ENCODE results near the gene DEFB124.
"Not testable (repeated sequence)": the region's sequence is repeated elsewhere in the genome, so short reads cannot be mapped to it uniquely, and the experiment has no call there.

DEFB124 gene

DNA sequence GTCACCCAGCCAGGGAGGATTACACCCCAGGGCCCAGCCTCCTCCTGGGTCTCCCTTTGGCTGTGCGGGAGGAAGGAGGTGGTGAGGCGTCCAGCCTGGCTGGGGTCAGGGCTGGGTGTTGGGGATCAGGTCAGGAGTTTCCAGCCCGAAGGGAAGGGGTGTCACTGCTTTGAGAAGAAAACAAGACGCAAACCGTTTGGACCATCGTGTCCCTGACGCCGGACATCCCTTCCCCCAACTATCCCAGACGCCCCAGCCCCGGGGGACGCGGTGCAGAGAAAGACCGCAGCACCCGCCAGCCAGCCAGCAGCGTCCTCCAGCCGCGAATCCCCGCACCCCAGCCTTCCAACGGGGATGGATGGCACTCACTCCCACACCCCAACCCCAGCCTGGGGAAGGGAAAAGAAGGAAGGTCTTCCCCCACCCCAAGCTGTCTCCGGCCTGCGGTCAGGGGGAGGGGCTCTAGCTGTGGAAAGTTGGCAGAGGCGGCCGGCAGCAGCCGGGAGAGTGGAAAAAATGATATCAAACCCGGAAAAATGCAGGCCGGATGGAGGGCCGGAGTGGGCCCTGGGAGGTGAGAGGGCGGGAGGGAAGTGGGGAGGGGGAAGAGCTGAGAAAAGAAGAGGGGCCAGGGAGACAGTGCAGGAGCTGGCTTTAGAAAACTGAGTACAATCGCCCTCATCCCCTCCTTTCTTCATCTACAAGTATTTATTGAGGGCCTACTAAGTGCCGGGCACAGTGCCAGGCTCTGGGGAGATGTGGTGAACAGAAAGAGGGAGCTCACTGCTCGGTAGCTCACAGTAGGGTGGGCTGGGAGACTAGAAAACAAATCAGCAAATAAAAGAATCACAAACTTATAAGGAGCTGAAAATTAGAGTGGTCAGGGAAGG, 10.8 kb upstream of the DEFB124 start:
- Histone ChIP-seq H3K9ac (ENCODE audit: low read depth, low read length) (no peak overlapping the region), H3K4me1 (ENCODE audit: control insufficient read depth, insufficient read depth, low read length) (no peaks in the 10 kb centered on the region), H3K27me3 (ENCODE audit: control insufficient read depth, insufficient read depth, low read length) (no peaks in the 10 kb centered on the region), H3K36me3 (ENCODE audit: control insufficient read depth, insufficient read depth, low read length) (no peaks in the 10 kb centered on the region), H3K27ac (ENCODE audit: low read depth, low read length) (no peak overlapping the region), H3K9me3 (ENCODE audit: control insufficient read depth, insufficient read depth, low read length) (peaks cover 89% of the 10 kb centered on the region), H3K4me3 (ENCODE audit: low read depth, low read length) (no peak overlapping the region)

DNA sequence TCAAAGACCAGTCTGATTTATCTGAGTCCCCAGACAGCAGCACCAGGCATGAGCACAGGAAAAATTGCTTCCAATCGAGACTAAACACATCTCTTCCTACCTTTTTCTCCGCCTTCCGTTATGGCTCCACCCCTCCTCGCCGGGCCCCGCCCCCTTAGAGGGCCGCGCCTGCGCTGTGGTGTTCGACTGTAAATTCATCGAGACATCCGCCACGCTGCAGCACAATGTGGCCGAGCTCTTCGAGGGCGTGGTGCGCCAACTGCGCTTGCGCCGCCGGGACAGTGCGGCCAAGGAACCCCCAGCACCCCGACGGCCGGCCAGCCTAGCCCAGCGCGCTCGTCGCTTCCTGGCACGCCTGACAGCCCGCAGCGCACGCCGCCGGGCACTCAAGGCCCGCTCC, 9.1 kb upstream of the DEFB124 start:
- no peak overlapping the region for H3K9ac ChIP-seq (ENCODE audit: low read depth, low read length)
- peaks cover 87% of the 10 kb centered on the region for H3K9me3 ChIP-seq (ENCODE audit: control insufficient read depth, insufficient read depth, low read length)
- no peaks in the 10 kb centered on the region for H3K4me1 ChIP-seq (ENCODE audit: control insufficient read depth, insufficient read depth, low read length)

DNA sequence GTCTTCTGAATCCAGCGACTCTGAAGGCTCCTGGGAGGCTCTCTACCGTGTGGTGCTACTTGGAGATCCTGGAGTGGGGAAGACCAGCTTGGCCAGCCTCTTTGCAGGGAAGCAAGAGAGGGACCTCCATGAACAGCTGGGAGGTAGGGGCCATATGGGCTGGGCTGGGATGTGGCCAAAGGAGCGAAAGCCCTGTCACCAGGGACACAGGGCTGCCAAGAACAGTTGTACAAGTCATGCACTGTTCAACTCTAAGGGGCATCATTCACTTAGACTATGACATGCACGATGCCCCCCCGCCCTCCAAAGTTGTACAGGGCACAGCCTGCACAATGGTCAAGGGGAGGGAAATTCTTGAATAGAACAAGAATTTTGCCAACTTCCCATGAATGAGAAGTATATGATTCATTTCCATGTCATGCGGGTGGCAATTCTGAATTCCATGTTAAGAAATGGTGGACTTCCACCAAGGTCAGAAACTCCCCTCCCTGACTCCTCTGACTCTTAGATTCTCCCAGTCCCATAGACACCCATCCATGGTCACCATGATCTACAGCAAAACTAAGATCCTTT, 1.8 kb upstream of the DEFB124 start:
- Histone ChIP-seq H3K4me1 (ENCODE audit: control insufficient read depth, insufficient read depth, low read length) (no peaks in the 10 kb centered on the region), H3K9me3 (ENCODE audit: control insufficient read depth, insufficient read depth, low read length) (peaks cover 80% of the 10 kb centered on the region), H3K27me3 (ENCODE audit: control insufficient read depth, insufficient read depth, low read length) (no peaks in the 10 kb centered on the region), H3K27ac (ENCODE audit: low read depth, low read length) (no peak overlapping the region), H3K4me3 (ENCODE audit: low read depth, low read length) (no peak overlapping the region), H3K36me3 (ENCODE audit: control insufficient read depth, insufficient read depth, low read length) (no peaks in the 10 kb centered on the region), H3K9ac (ENCODE audit: low read depth, low read length) (no peak overlapping the region)

More for the DNA sequence above, 9.1 kb upstream of the DEFB124 start:
- Histone ChIP-seq H3K4me3 (ENCODE audit: low read depth, low read length) (no peak overlapping the region), H3K27me3 (ENCODE audit: control insufficient read depth, insufficient read depth, low read length) (no peaks in the 10 kb centered on the region), H3K27ac (ENCODE audit: low read depth, low read length) (no peak overlapping the region), H3K36me3 (ENCODE audit: control insufficient read depth, insufficient read depth, low read length) (no peaks in the 10 kb centered on the region)

DNA sequence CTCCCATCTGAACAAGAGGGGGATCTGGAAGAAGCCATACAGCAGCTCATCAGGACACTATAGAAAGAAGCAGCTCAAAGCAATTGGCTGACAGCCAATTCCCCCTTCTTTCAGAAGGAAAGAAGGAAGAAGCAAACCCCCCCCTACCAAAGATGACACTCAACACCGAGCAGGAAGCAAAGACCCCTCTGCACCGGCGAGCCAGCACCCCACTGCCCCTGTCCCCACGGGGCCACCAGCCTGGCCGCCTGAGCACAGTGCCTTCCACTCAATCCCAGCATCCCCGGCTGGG, 1.3 kb upstream of the DEFB124 start:
- H3K27ac ChIP-seq (ENCODE audit: low read depth, low read length), result no peak overlapping the region
- H3K4me1 ChIP-seq (ENCODE audit: control insufficient read depth, insufficient read depth, low read length), result no peaks in the 10 kb centered on the region
- peaks cover 75% of the 10 kb centered on the region for H3K9me3 ChIP-seq (ENCODE audit: control insufficient read depth, insufficient read depth, low read length)
- no peaks in the 10 kb centered on the region for H3K36me3 ChIP-seq (ENCODE audit: control insufficient read depth, insufficient read depth, low read length)
- no peak overlapping the region for H3K4me3 ChIP-seq (ENCODE audit: low read depth, low read length)
- H3K9ac ChIP-seq (ENCODE audit: low read depth, low read length), result no peak overlapping the region
- no peaks in the 10 kb centered on the region for H3K27me3 ChIP-seq (ENCODE audit: control insufficient read depth, insufficient read depth, low read length)

DNA sequence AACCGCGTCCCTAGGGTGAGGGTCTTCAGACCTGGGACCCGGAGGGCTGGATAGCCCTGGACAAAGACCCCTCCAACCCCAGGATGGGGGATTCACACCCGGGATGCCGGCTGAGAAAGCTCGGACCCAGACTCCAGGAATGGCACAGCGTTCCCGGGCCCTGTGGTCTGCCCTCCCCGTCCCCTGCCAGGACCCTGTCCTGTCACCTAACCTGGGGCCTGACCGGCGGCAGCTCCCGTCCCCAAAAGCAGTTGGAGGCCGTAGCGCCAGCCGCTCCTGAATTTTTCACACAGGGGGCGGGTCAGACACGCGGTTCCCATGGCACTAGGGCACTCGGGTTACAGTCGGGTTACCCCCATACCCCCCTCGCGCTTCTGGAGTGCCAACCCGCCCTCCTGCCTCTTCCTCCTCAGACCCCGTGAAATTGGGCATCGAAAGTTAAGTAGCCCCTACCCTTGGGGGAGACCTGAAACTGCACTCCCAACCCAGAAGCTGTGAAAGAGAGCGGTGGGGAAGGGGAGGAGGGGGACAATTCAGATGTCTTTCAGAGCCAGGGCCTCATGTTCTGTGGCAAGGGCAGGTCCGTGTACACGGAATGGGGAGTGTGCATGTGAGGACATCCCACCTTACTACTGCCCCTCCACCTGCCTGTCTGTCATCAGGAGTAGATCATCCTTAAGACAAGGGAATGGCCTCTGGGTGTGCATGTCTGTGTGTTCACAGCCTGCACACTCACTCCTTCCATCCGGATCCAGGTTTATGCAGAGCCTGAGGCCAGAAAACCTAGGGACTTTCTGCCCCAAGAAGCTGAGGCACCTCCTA, 756 bp upstream of the DEFB124 start:
- H3K27me3 ChIP-seq (ENCODE audit: control insufficient read depth, insufficient read depth, low read length), result no peaks in the 10 kb centered on the region
- H3K4me3 ChIP-seq (ENCODE audit: low read depth, low read length), result no peak overlapping the region
- peaks cover 70% of the 10 kb centered on the region for H3K9me3 ChIP-seq (ENCODE audit: control insufficient read depth, insufficient read depth, low read length)
- no peaks in the 10 kb centered on the region for H3K4me1 ChIP-seq (ENCODE audit: control insufficient read depth, insufficient read depth, low read length)
- H3K27ac ChIP-seq (ENCODE audit: low read depth, low read length), result no peak overlapping the region
- H3K36me3 ChIP-seq (ENCODE audit: control insufficient read depth, insufficient read depth, low read length), result no peaks in the 10 kb centered on the region
- H3K9ac ChIP-seq (ENCODE audit: low read depth, low read length), result no peak overlapping the region

DNA sequence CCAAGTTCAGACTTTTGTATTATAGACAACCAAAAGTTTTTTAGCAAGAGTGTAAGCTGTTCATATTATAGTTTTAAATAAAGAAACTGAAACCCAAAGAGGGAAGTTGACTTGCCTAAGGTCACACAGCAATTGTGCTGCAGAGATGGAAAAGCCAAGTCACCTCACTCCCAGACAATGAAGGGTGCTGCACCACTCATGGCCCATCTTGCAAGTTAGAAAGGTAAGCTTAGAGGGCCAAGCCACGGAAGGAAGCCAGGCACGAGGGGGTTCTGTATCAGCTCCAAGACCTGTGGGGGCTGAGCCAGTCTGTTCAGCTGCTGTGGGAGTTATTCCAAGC, 860 bp downstream of the DEFB124 start:
- Histone ChIP-seq H3K27me3 (ENCODE audit: control insufficient read depth, insufficient read depth, low read length) (no peaks in the 10 kb centered on the region), H3K9ac (ENCODE audit: low read depth, low read length) (no peak overlapping the region), H3K36me3 (ENCODE audit: control insufficient read depth, insufficient read depth, low read length) (no peaks in the 10 kb centered on the region), H3K27ac (ENCODE audit: low read depth, low read length) (no peak overlapping the region), H3K4me3 (ENCODE audit: low read depth, low read length) (no peak overlapping the region), H3K4me1 (ENCODE audit: control insufficient read depth, insufficient read depth, low read length) (no peaks in the 10 kb centered on the region), H3K9me3 (ENCODE audit: control insufficient read depth, insufficient read depth, low read length) (peaks cover 59% of the 10 kb centered on the region)

DNA sequence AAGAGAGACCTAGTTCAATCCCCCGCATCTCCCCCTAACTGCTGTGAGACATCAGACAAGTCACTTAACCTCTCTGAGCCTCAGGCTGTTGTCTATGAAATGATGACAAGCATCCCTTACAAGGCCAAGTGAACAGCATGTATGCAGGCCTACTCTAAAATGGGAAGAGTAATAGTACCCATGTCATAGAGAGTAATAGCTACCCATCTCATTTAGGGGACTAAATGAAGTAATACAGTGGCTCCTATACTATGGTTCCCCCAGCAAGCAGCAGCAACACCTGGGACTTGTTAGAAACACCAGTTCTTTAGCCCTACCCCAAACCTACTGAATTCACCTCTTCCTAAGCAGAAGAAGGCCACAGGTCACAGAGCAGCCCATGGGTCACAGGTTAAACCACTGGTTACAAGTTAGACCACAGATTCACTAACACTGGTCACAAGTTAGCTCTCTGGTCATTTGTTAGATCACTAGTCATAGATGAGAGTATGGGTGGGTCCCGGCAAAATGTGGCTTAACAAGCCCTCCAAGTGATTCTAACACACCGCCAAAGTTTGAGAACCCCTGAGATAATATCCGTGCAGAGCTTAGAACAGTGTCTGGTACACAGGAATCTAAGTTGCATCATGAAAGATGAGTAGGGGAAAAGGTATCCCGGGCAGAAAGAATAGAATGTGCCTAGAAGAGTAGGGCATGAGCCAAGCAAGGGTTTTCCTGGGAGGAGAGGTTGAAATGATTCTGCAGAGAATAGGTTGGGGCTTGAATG, 1.4 kb downstream of the DEFB124 start:
- Histone ChIP-seq H3K9me3 (ENCODE audit: control insufficient read depth, insufficient read depth, low read length) (peaks cover 57% of the 10 kb centered on the region), H3K4me3 (ENCODE audit: low read depth, low read length) (no peak overlapping the region), H3K9ac (ENCODE audit: low read depth, low read length) (no peak overlapping the region), H3K36me3 (ENCODE audit: control insufficient read depth, insufficient read depth, low read length) (no peaks in the 10 kb centered on the region), H3K27ac (ENCODE audit: low read depth, low read length) (no peak overlapping the region), H3K27me3 (ENCODE audit: control insufficient read depth, insufficient read depth, low read length) (no peaks in the 10 kb centered on the region), H3K4me1 (ENCODE audit: control insufficient read depth, insufficient read depth, low read length) (no peaks in the 10 kb centered on the region)

DNA sequence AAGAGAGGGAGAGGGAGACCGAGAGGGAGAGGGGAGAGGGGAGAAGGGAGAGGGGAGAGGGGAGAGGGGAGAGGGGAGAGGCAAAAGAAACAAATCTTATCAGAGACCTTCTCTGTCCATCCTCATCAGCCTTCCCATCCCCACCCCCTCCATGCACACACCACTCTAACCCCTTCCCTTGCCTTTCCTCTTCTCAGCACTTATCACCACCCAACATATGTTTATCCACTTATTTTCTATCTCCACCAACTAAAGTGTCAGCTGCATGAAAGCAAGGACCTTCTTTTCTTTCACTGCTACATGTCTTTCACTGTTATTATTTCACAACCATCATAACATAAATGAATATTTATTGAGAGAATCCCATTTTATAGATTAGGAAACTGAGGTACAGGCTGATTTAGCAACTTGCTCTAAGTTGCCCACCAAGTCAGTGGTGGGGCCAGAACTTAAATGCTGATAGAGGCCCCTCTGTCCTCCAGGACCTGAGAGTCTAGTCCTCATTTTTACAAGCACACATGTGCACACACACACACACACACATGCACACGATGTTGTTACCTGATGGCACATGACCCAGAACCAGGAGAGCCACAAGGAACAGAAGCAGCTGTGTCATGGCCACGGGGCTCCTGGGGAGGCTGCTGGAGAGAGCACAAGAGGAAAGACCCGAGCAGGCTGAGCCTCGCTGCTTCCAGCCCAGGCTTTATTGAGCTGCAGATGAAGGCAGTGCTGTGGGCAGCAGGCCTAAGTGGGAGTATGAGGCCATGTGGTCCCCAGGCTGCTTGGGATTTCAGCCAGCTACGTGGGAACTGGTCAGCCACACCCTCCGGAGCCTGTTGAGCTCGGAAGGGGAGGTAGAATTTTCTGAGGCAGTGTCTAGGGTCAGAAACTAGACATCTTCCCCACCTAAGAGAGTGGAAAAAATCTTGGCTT, 2.3 kb downstream of the DEFB124 start:
- Histone ChIP-seq H3K9ac (ENCODE audit: low read depth, low read length) (no peak overlapping the region), H3K36me3 (ENCODE audit: control insufficient read depth, insufficient read depth, low read length) (no peaks in the 10 kb centered on the region), H3K4me3 (ENCODE audit: low read depth, low read length) (no peak overlapping the region), H3K9me3 (ENCODE audit: control insufficient read depth, insufficient read depth, low read length) (peaks cover 55% of the 10 kb centered on the region), H3K27me3 (ENCODE audit: control insufficient read depth, insufficient read depth, low read length) (no peaks in the 10 kb centered on the region), H3K27ac (ENCODE audit: low read depth, low read length) (no peak overlapping the region), H3K4me1 (ENCODE audit: control insufficient read depth, insufficient read depth, low read length) (no peaks in the 10 kb centered on the region)

DNA sequence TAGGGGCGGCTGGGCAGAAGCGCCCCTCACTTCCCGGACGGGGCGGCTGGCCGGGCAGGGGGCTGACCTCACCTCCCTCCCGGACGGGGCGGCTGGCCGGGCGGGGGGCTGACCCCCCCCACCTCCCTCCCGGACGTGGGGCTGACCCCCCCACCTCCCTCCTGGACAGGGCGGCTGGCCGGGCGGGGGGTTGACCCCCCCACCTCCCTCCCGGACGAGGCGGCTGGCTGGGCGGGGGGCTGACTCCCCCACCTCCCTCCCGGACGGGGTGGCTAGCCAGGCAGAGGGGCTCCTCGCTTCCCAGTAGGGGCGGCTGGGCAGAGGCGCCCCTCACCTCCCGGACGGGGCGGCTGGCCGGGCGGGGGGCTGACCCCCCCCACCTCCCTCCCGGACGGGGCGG, 4.0 kb downstream of the DEFB124 start:
- not testable (repeated sequence) for H3K4me3 ChIP-seq (ENCODE audit: low read depth, low read length); H3K27ac ChIP-seq (ENCODE audit: low read depth, low read length); H3K36me3 ChIP-seq (ENCODE audit: control insufficient read depth, insufficient read depth, low read length); H3K9ac ChIP-seq (ENCODE audit: low read depth, low read length); H3K4me1 ChIP-seq (ENCODE audit: control insufficient read depth, insufficient read depth, low read length); H3K27me3 ChIP-seq (ENCODE audit: control insufficient read depth, insufficient read depth, low read length)
- H3K9me3 ChIP-seq (ENCODE audit: control insufficient read depth, insufficient read depth, low read length), result peaks cover 51% of the 10 kb centered on the region

DNA sequence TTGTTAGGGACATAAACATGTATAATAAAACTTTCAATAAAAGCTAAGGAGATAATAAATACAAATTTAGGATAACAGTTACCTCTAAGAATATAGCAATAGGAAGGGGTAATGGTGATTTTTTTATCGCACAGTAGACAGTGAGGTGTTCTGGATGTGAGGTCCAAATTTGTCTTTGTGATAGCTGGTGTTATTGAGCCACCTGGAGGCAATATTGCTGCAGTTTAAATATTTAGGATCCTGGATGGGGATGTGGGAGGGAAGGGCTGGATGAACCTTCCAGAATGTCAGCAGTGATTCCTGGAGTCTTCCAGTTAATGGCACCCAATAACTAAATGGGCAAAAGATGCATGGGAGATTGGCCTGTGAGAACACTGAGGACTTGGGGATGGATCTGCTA, 20.6 kb downstream of the DEFB124 start:
- Histone ChIP-seq H3K27ac (ENCODE audit: low read depth, low read length) (no peak overlapping the region), H3K27me3 (ENCODE audit: control insufficient read depth, insufficient read depth, low read length) (no peaks in the 10 kb centered on the region), H3K4me3 (ENCODE audit: low read depth, low read length) (no peak overlapping the region), H3K9me3 (ENCODE audit: control insufficient read depth, insufficient read depth, low read length) (peaks cover 72% of the 10 kb centered on the region), H3K36me3 (ENCODE audit: control insufficient read depth, insufficient read depth, low read length) (no peaks in the 10 kb centered on the region), H3K4me1 (ENCODE audit: control insufficient read depth, insufficient read depth, low read length) (no peaks in the 10 kb centered on the region), H3K9ac (ENCODE audit: low read depth, low read length) (no peak overlapping the region)
